Endothelial cell of umbilical vein (primary cell): ENCODE data around the gene YBX1. TPM values are rescaled to one million over a fixed set of nuclear protein-coding genes. Genes with fewer than 3 reads are reported as not detected.

ENCODE experiments used
- BruUV-seq: library from RNA; stranded (reverse); fragments of 400-500 nt; replicated peaks from 2 replicates; lab custom pipeline; 2021; lab: Mats Ljungman, UMichigan
- CTCF ChIA-PET: fragments of 300-600, 350-600 bp; sonication (Branson Sonifier 250); formaldehyde crosslinking; loops from one replicate; lab custom pipeline; 2021; ENCODE audit warnings: antibody characterized with exemption, inconsistent platforms; lab: Charles Lee
- POLR2A ChIA-PET: fragments of 300-600, 350-600 bp; sonication (Branson Sonifier 250); formaldehyde crosslinking; loops from one replicate; lab custom pipeline; 2021; ENCODE audit warnings: antibody characterized with exemption, inconsistent platforms; lab: Charles Lee
- DNase-seq: peaks from one replicate; pipeline ENCODE4 v3.0.0-alpha.2; 2011; ENCODE audit warnings: low read depth, low spot score
- FAIRE-seq: peaks from 2 replicates; lab custom pipeline; 2011; peaks lifted over from hg19 to GRCh38; lab: Jason Lieb, UNC
- H2AFZ ChIP-seq: 2 replicates; pipeline ENCODE4 v1.6.0; 2012; ENCODE audit warnings: low read depth, low read length, control low read depth, inconsistent platforms
- H3K27ac ChIP-seq: 2 replicates; pipeline ENCODE4 v1.5.1; 2011; ENCODE audit warnings: low read depth, mild to moderate bottlenecking, control low read depth, low read length, moderate library complexity; ENCODE audit not compliant: insufficient read depth
- H3K27me3 ChIP-seq, 2 experiments: 2 replicates each; pipeline versions ENCODE4 v1.6.0 to v1.6.1; 2011; ENCODE audit warnings: low read length in 2 of 2, mixed read lengths in 1 of 2; ENCODE audit not compliant: control insufficient read depth in 2 of 2, insufficient read depth in 2 of 2
- H3K36me3 ChIP-seq, 2 experiments: 2 replicates in 1 of 2; 3 replicates in 1 of 2; pipeline ENCODE4 v1.5.1; 2011; ENCODE audit warnings: low read length in 2 of 2, mild to moderate bottlenecking in 1 of 2, moderate library complexity in 1 of 2; ENCODE audit not compliant: control insufficient read depth in 2 of 2, insufficient read depth in 2 of 2; ENCODE audit errors: extremely low read depth in 1 of 2
- H3K4me1 ChIP-seq: 3 replicates; pipeline ENCODE4 v1.5.1; 2011; ENCODE audit warnings: mild to moderate bottlenecking, low read length; ENCODE audit not compliant: control insufficient read depth, insufficient read depth; ENCODE audit errors: extremely low read depth
- H3K4me2 ChIP-seq: 2 replicates; pipeline ENCODE4 v1.6.1; 2011; ENCODE audit warnings: low read length, control low read depth, mixed read lengths; ENCODE audit not compliant: insufficient read depth
- H3K4me3 ChIP-seq, 3 experiments: fragments of 200-600 bp in 1 of 3; sonication (generic), shearing (Covaris generic) in 1 of 3; replicated peaks in 1 of 3; 2 replicates each; pipeline ENCODE4 v1.5.1; 2011 to 2016; ENCODE audit warnings: control low read depth in 3 of 3, low read length in 3 of 3, mild to moderate bottlenecking in 2 of 3, inconsistent platforms in 1 of 3, low read depth in 1 of 3, moderate library complexity in 1 of 3; ENCODE audit not compliant: insufficient read depth in 1 of 3
- H3K79me2 ChIP-seq: 2 replicates; pipeline ENCODE4 v1.6.0; 2012; ENCODE audit warnings: low read length, inconsistent platforms; ENCODE audit not compliant: control insufficient read depth, insufficient read depth
- H3K9ac ChIP-seq: replicated peaks from 2 replicates; pipeline ENCODE3; 2011; ENCODE audit warnings: low read length, control low read depth; ENCODE audit not compliant: insufficient read depth; ENCODE audit errors: extremely low read depth
- H3K9me1 ChIP-seq: replicated peaks from 3 replicates; pipeline ENCODE4 v1.6.0; 2011; ENCODE audit warnings: mild to moderate bottlenecking, low read length; ENCODE audit not compliant: control insufficient read depth, insufficient read depth; ENCODE audit errors: extremely low read depth
- H3K9me3 ChIP-seq: replicated peaks from 2 replicates; pipeline ENCODE4 v1.5.1; 2012; ENCODE audit warnings: low read length, inconsistent platforms; ENCODE audit not compliant: control insufficient read depth, insufficient read depth
- H4K20me1 ChIP-seq: replicated peaks from 2 replicates; pipeline ENCODE3; 2011; ENCODE audit warnings: mild to moderate bottlenecking, low read length; ENCODE audit not compliant: control insufficient read depth, insufficient read depth; ENCODE audit errors: extremely low read depth
- EZH2 ChIP-seq: IDR thresholded peaks from 2 replicates; pipeline ENCODE4 v1.6.1; 2012; ENCODE audit warnings: borderline replicate concordance, low read depth, mild to moderate bottlenecking, moderate library complexity, low read length, inconsistent platforms; ENCODE audit not compliant: severe bottlenecking
- FOS ChIP-seq: IDR thresholded peaks from 2 replicates; pipeline ENCODE4 v1.6.1; 2011; ENCODE audit warnings: mild to moderate bottlenecking, low read length, moderate library complexity, borderline replicate concordance; ENCODE audit not compliant: insufficient read depth
- GATA2 ChIP-seq: IDR thresholded peaks from 2 replicates; pipeline ENCODE4 v1.7.0; 2011; ENCODE audit warnings: low read depth, mild to moderate bottlenecking, moderate library complexity, mixed read lengths, low read length; ENCODE audit not compliant: insufficient read length, insufficient read depth
- JUN ChIP-seq: IDR thresholded peaks from 2 replicates; pipeline ENCODE4 v1.6.1; 2011; ENCODE audit warnings: borderline replicate concordance, low read depth; ENCODE audit not compliant: insufficient read length, insufficient read depth
- MYC ChIP-seq: IDR thresholded peaks from one replicate; pipeline ENCODE4 v1.6.1; 2011; ENCODE audit warnings: mild to moderate bottlenecking, low read depth, low read length
- POLR2A ChIP-seq: IDR thresholded peaks from 2 replicates; pipeline ENCODE4 v1.6.1; 2012; ENCODE audit warnings: low read depth, mild to moderate bottlenecking, control low read depth, low read length
- POLR2AphosphoS5 ChIP-seq: IDR thresholded peaks from 2 replicates; pipeline ENCODE4 v1.6.1; 2012; ENCODE audit warnings: low read depth, mild to moderate bottlenecking, control low read depth, low read length, moderate library complexity; ENCODE audit not compliant: insufficient read depth
- dilution Hi-C: fragments of 300-500 bp; cut with MboI; formaldehyde crosslinking; loops from one replicate; pipeline ENCODE4 v1.15.0; 2019; ENCODE audit warnings: low sequenced_read_pairs; ENCODE audit not compliant: extremely low pct_ligation_motif_present
- intact Hi-C: fragments of 100-400 bp; cut with micrococcal nuclease; formaldehyde crosslinking; loops from one replicate; pipeline ENCODE4 v1.10.0; 2022
- polyA plus RNA-seq, 4 experiments: library from polyadenylated mRNA; depleted of rRNA in 3 of 4; stranded (reverse) in 3 of 4; unstranded in 1 of 4; fragments of >200 nt; gene quantifications; 2 replicates each; pipeline versions ENCODE4 v1.2.1 to v1.2.3, GENCODE V29; 2011 to 2012; ENCODE audit warnings: missing spikeins in 1 of 4
- total RNA-seq: library from RNA; stranded (reverse); gene quantifications from 2 replicates; pipeline ENCODE4 v1.2.3, GENCODE V29; 2021
- TF ChIP-seq, protein P1 (sequence below), 2 donors: IDR thresholded peaks; 1 replicate in 1 of 2; 2 replicates in 1 of 2; pipeline ENCODE4 v1.5.1; 2011; ENCODE audit warnings: low read length in 2 of 2, mild to moderate bottlenecking in 2 of 2, moderate library complexity in 2 of 2, control low read depth in 1 of 2, inconsistent platforms in 1 of 2, low read depth in 1 of 2; ENCODE audit not compliant: insufficient read depth in 1 of 2; ENCODE audit errors: extremely low read depth in 1 of 2
- TF ChIP-seq, protein P2 (sequence below): IDR thresholded peaks from 2 replicates; pipeline ENCODE4 v1.6.1; 2011; ENCODE audit not compliant: insufficient read depth, insufficient read length

YBX1 gene
- total and polyA plus RNA-seq, 2 donors (not counting 3 experiments of a cell fraction or from before 2014, with no cell fraction given) = 430 to 783 TPM

DNA sequence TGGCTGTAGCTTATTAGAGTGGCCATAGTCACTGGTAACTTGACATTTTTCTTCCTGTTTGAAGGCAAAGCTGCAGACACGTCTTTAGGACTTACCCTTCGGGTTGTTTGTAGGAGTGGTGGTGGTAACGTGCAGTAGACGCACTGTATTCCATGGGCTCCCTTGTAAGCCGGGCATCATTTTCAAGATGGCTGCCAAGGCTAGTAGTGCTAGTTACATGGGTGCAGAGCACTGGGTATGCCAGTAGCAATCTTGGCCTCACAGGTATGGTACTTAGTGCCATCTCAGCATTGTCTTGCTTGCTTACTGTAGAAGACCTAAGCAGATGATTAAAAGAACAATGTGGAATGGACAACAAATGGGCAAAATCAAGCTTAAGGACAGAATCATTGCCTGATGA lies 1.9 kb downstream of the YBX1 start:
- Histone ChIP-seq H3K9me3 (no peaks in the 10 kb centered on the region), H3K4me2 (peak overlapping the region; percentile 85), H3K27me3 (no peaks in the 10 kb centered on the region), H4K20me1 (peaks cover 34% of the 10 kb centered on the region), H2AFZ (no peak overlapping the region), H3K9ac (peak overlapping the region; percentile 84), H3K4me1 (peaks cover 41% of the 10 kb centered on the region), H3K9me1 (no peaks in the 10 kb centered on the region), H3K79me2 (peaks cover 76% of the 10 kb centered on the region), H3K27ac (no peak overlapping the region), H3K36me3 (no peaks in the 10 kb centered on the region), H3K4me3 (peak overlapping the region; percentile 76 to 99 (median 95))
- POLR2A ChIA-PET = interaction anchor here (1.5 kb wide), 1 partner anchor 8 kb away, joined by 3 read pairs; no protein-coding TSS in a partner anchor
- DNase-seq = no peak
- dilution Hi-C loops = no loop called here
- peak; percentile 12 for FAIRE-seq
- intact Hi-C loops = loop anchor here (10.0 kb wide), 1 partner anchor 349 kb away; the partner anchor contains the start of gene FOXJ3
- TSS peak; percentile 33 for BruUV-seq
- TF ChIP-seq POLR2A = no peak
- no peak for TF ChIP-seq MYC
- TF ChIP-seq, protein P1, sequence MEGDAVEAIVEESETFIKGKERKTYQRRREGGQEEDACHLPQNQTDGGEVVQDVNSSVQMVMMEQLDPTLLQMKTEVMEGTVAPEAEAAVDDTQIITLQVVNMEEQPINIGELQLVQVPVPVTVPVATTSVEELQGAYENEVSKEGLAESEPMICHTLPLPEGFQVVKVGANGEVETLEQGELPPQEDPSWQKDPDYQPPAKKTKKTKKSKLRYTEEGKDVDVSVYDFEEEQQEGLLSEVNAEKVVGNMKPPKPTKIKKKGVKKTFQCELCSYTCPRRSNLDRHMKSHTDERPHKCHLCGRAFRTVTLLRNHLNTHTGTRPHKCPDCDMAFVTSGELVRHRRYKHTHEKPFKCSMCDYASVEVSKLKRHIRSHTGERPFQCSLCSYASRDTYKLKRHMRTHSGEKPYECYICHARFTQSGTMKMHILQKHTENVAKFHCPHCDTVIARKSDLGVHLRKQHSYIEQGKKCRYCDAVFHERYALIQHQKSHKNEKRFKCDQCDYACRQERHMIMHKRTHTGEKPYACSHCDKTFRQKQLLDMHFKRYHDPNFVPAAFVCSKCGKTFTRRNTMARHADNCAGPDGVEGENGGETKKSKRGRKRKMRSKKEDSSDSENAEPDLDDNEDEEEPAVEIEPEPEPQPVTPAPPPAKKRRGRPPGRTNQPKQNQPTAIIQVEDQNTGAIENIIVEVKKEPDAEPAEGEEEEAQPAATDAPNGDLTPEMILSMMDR (IDR thresholded peaks at IDR 0.05; ENCODE audit: extremely low read depth in 1 of 2, insufficient read depth in 1 of 2, low read depth in 1 of 2, low read length in 2 of 2) = no peak
- TF ChIP-seq, protein P2, sequence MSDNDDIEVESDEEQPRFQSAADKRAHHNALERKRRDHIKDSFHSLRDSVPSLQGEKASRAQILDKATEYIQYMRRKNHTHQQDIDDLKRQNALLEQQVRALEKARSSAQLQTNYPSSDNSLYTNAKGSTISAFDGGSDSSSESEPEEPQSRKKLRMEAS = no peak
- no peak for TF ChIP-seq FOS
- TF ChIP-seq EZH2 = no peak
- no peak for TF ChIP-seq POLR2AphosphoS5
- TF ChIP-seq GATA2 = no peak
- no peak for TF ChIP-seq JUN
- CTCF ChIA-PET = interaction anchor here (0.7 to 0.9 kb wide), 2 partner anchors 10 to 106 kb away, joined by 3 read pairs; no protein-coding TSS in a partner anchor
